WTC11 (cell line): Measurements from ENCODE around the gene WNT8A. TPM values are rescaled to one million over a fixed set of nuclear protein-coding genes. Genes with fewer than 3 reads are reported as not detected.

Source experiments
- ATAC-seq: fragments of 200-7000 bp; cut with Tn5 transposase; 2 replicates; pipeline ENCODE4 v1.10.0; 2021; ENCODE audit warnings: mild to moderate bottlenecking, moderate library complexity
- CTCF ChIA-PET: fragments of 300-600 bp; sonication (Branson Sonifier 250); formaldehyde crosslinking; loops from one replicate; lab custom pipeline; 2021; ENCODE audit warnings: antibody characterized with exemption; lab: Charles Lee
- POLR2A ChIA-PET: fragments of 350-600 bp; sonication (Branson Sonifier 250); formaldehyde crosslinking; loops from one replicate; lab custom pipeline; 2021; ENCODE audit warnings: antibody characterized with exemption; lab: Charles Lee
- DNase-seq: peaks from one replicate; pipeline ENCODE4 v3.0.0; 2021; ENCODE audit warnings: low spot score
- H3K27ac Mint-ChIP-seq: 2 replicates; pipeline ENCODE4 v1.8.0; 2021; ENCODE audit warnings: mixed read lengths
- H3K27me3 Mint-ChIP-seq: 2 replicates; pipeline ENCODE4 v1.8.0; 2021; ENCODE audit warnings: low read depth, mild to moderate bottlenecking, moderate library complexity, mixed read lengths
- H3K36me3 Mint-ChIP-seq: 2 replicates; pipeline ENCODE4 v1.8.0; 2021; ENCODE audit warnings: mixed read lengths
- H3K4me1 Mint-ChIP-seq: 2 replicates; pipeline ENCODE4 v1.8.0; 2022; ENCODE audit warnings: mixed read lengths
- H3K4me3 Mint-ChIP-seq: 2 replicates; pipeline ENCODE4 v1.8.0; 2021; ENCODE audit warnings: mild to moderate bottlenecking, moderate library complexity, mixed read lengths
- H3K9me3 Mint-ChIP-seq: 2 replicates; pipeline ENCODE4 v1.8.0; 2021; ENCODE audit warnings: mixed read lengths
- AFF4 ChIP-seq: sonication (generic); formaldehyde crosslinking; IDR thresholded peaks from 2 replicates; pipeline ENCODE4 v1.8.1; 2023; ENCODE audit warnings: mild to moderate bottlenecking, missing genetic modification reagents, borderline replicate concordance
- GABPB1 ChIP-seq: sonication (generic); formaldehyde crosslinking; IDR thresholded peaks from 2 replicates; pipeline ENCODE4 v1.8.1; 2023; ENCODE audit warnings: mild to moderate bottlenecking, missing genetic modification reagents
- HMGXB4 ChIP-seq: sonication (generic); formaldehyde crosslinking; IDR thresholded peaks from 2 replicates; pipeline ENCODE4 v1.8.1; 2023; ENCODE audit warnings: mild to moderate bottlenecking, moderate library complexity, missing genetic modification reagents
- KAT7 ChIP-seq: sonication (generic); formaldehyde crosslinking; IDR thresholded peaks from 2 replicates; pipeline ENCODE4 v1.8.1; 2023; ENCODE audit warnings: missing genetic modification reagents, mild to moderate bottlenecking, borderline replicate concordance
- MYBL2 ChIP-seq: sonication (generic); formaldehyde crosslinking; IDR thresholded peaks from 2 replicates; pipeline ENCODE4 v1.8.1; 2023; ENCODE audit warnings: mild to moderate bottlenecking, moderate library complexity, missing genetic modification reagents
- NR2C2 ChIP-seq: sonication (generic); formaldehyde crosslinking; IDR thresholded peaks from 2 replicates; pipeline ENCODE4 v1.8.0; 2022; ENCODE audit warnings: mild to moderate bottlenecking, missing genetic modification reagents
- PRDM15 ChIP-seq: sonication (generic); formaldehyde crosslinking; IDR thresholded peaks from 2 replicates; pipeline ENCODE4 v1.8.0; 2022; ENCODE audit warnings: missing genetic modification reagents
- RELA ChIP-seq: sonication (generic); formaldehyde crosslinking; IDR thresholded peaks from 2 replicates; pipeline ENCODE4 v1.8.1; 2022; ENCODE audit warnings: missing genetic modification reagents, mild to moderate bottlenecking, borderline replicate concordance
- TEAD1 ChIP-seq: sonication (generic); formaldehyde crosslinking; IDR thresholded peaks from 2 replicates; pipeline ENCODE4 v1.8.0; 2022; ENCODE audit warnings: mild to moderate bottlenecking, missing genetic modification reagents
- ZNF423 ChIP-seq: fragments of 250-450 bp; sonication (Bioruptor Pico); IDR thresholded peaks from 2 replicates; pipeline ENCODE4 v2.1.2; 2022; ENCODE audit warnings: mild to moderate bottlenecking, moderate library complexity
- ZNF512 ChIP-seq: sonication (generic); formaldehyde crosslinking; IDR thresholded peaks from 2 replicates; pipeline ENCODE4 v1.8.1; 2022; ENCODE audit warnings: missing genetic modification reagents, borderline replicate concordance
- total RNA-seq: library from RNA; stranded (reverse); gene quantifications from 3 replicates; pipeline ENCODE4 v1.2.3, GENCODE V29; 2021
- TF ChIP-seq, protein P1 (sequence below): fragments of 250-450 bp; sonication (Bioruptor Pico); IDR thresholded peaks from 2 replicates; pipeline ENCODE4 v2.1.2; 2022; ENCODE audit warnings: mild to moderate bottlenecking, moderate library complexity
- TF ChIP-seq, protein P2 (sequence below): fragments of 200-600 bp; IDR thresholded peaks from 2 replicates; pipeline ENCODE4 v1.8.0; 2022; ENCODE audit warnings: antibody characterized with exemption
- TF ChIP-seq, protein P3 (sequence below): sonication (generic); formaldehyde crosslinking; IDR thresholded peaks from 2 replicates; pipeline ENCODE4 v1.8.1; 2023; ENCODE audit warnings: mild to moderate bottlenecking, missing genetic modification reagents
- TF ChIP-seq, protein P4 (sequence below): sonication (generic); formaldehyde crosslinking; IDR thresholded peaks from 2 replicates; pipeline ENCODE4 v1.8.1; 2023; ENCODE audit warnings: mild to moderate bottlenecking, missing genetic modification reagents, moderate library complexity

WNT8A gene
- total RNA-seq, 1 experiment from 2014 or later, result not detected

DNA sequence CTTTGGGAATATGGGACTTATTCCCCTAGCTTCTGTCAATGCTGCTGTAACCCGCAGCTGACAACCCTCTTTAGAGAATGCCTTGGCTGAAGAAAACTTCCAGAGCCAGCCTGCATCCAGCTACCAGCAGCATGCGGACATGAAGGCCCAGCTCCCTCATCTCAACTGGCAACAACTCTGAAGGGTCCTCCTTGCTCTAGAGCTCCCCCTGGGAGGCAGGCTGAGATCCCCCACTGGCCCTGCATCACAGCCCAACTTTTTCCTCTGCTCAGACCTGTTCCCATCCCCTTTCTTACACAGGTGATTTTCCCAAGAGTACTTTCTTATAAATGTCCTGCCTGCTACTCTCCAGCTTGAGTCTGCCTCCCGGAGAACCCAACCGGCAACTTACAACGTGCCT lies 18.7 kb upstream of the WNT8A start:
- Mint-ChIP-seq H3K27me3 (peaks cover 4% of the 10 kb centered on the region; the same call in 1 of the 2 replicates), H3K9me3 (peaks cover 6% of the 10 kb centered on the region), H3K27ac (no peak overlapping the region), H3K4me3 (no peak overlapping the region), H3K4me1 (peaks cover 2% of the 10 kb centered on the region; the same call in 1 of the 2 replicates), H3K36me3 (peaks cover 5% of the 10 kb centered on the region)
- ATAC-seq (peak; percentile 91), DNase-seq (peak; percentile 66)
- CTCF ChIA-PET, result interaction anchor here (0.6 to 1.9 kb wide), 42 partner anchors 10 to 436 kb away, joined by 3 to 74 read pairs (median 4); partner anchors contain the start of genes BRD8, CDC23, FAM13B and KIF20A
- POLR2A ChIA-PET, result interaction anchor here (0.6 kb wide), 1 partner anchor 12 kb away, joined by 3 read pairs; no protein-coding TSS in a partner anchor
- TF ChIP-seq KAT7 (CRISPR knock-in tag) (no peak), PRDM15 (no peak), NR2C2 (CRISPR knock-in tag) (no peak), MYBL2 (CRISPR knock-in tag) (no peak)
- TF ChIP-seq, protein P1, sequence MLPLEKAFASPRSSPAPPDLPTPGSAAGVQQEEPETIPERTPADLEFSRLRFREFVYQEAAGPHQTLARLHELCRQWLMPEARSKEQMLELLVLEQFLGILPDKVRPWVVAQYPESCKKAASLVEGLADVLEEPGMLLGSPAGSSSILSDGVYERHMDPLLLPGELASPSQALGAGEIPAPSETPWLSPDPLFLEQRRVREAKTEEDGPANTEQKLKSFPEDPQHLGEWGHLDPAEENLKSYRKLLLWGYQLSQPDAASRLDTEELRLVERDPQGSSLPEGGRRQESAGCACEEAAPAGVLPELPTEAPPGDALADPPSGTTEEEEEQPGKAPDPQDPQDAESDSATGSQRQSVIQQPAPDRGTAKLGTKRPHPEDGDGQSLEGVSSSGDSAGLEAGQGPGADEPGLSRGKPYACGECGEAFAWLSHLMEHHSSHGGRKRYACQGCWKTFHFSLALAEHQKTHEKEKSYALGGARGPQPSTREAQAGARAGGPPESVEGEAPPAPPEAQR (CRISPR knock-in tag), result no peak
- TF ChIP-seq, protein P2, sequence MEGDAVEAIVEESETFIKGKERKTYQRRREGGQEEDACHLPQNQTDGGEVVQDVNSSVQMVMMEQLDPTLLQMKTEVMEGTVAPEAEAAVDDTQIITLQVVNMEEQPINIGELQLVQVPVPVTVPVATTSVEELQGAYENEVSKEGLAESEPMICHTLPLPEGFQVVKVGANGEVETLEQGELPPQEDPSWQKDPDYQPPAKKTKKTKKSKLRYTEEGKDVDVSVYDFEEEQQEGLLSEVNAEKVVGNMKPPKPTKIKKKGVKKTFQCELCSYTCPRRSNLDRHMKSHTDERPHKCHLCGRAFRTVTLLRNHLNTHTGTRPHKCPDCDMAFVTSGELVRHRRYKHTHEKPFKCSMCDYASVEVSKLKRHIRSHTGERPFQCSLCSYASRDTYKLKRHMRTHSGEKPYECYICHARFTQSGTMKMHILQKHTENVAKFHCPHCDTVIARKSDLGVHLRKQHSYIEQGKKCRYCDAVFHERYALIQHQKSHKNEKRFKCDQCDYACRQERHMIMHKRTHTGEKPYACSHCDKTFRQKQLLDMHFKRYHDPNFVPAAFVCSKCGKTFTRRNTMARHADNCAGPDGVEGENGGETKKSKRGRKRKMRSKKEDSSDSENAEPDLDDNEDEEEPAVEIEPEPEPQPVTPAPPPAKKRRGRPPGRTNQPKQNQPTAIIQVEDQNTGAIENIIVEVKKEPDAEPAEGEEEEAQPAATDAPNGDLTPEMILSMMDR, result peak; percentile 31; the same call in 1 of the 2 replicates

DNA sequence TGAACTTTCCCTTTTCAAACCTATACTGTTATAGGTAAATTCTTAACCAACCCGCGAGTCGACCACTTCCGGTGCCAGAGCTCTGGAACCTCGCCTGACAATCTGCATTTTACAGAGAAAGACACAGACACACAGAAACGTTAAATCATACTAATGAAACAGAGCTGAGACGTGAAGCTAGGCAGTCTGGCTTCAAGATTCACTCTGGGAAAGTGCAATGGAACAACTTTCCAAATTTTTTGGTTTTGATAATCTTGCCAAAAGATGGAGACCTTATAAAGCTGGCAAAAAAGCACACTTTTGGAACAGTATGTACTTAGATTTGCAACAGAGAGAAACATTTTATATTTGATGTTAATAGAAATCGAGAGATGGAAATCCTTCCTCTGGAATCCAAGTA lies 15.9 kb upstream of the WNT8A start:
- ChIA-PET CTCF (interaction anchor here (0.8 to 3.2 kb wide), 12 partner anchors 10 to 438 kb away, joined by 3 to 45 read pairs (median 4); no protein-coding TSS in a partner anchor), POLR2A (interaction anchor here (0.7 kb wide), 1 partner anchor 46 kb away, joined by 6 read pairs; no protein-coding TSS in a partner anchor)
- Mint-ChIP-seq H3K36me3 (peaks cover 7% of the 10 kb centered on the region), H3K4me1 (peaks cover 2% of the 10 kb centered on the region; the same call in 1 of the 2 replicates), H3K27ac (no peak overlapping the region), H3K9me3 (peaks cover 6% of the 10 kb centered on the region), H3K4me3 (no peak overlapping the region), H3K27me3 (peaks cover 4% of the 10 kb centered on the region; the same call in 1 of the 2 replicates)
- DNase-seq, result no peak
- no peak for ATAC-seq
- TF ChIP-seq MYBL2 (CRISPR knock-in tag) (no peak), TEAD1 (CRISPR knock-in tag) (no peak), HMGXB4 (no peak), GABPB1 (CRISPR knock-in tag) (no peak), AFF4 (CRISPR knock-in tag) (no peak), RELA (no peak), ZNF423 (CRISPR knock-in tag) (no peak), ZNF512 (CRISPR knock-in tag) (no peak)
- TF ChIP-seq, protein P1 (CRISPR knock-in tag), result no peak
- TF ChIP-seq, protein P3, sequence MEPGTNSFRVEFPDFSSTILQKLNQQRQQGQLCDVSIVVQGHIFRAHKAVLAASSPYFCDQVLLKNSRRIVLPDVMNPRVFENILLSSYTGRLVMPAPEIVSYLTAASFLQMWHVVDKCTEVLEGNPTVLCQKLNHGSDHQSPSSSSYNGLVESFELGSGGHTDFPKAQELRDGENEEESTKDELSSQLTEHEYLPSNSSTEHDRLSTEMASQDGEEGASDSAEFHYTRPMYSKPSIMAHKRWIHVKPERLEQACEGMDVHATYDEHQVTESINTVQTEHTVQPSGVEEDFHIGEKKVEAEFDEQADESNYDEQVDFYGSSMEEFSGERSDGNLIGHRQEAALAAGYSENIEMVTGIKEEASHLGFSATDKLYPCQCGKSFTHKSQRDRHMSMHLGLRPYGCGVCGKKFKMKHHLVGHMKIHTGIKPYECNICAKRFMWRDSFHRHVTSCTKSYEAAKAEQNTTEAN, result no peak
- TF ChIP-seq, protein P4, sequence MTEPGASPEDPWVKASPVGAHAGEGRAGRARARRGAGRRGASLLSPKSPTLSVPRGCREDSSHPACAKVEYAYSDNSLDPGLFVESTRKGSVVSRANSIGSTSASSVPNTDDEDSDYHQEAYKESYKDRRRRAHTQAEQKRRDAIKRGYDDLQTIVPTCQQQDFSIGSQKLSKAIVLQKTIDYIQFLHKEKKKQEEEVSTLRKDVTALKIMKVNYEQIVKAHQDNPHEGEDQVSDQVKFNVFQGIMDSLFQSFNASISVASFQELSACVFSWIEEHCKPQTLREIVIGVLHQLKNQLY (CRISPR knock-in tag), result no peak
